HG02884 (cell line): Measurements from ENCODE around the gene FAM120B.
"Not testable (repeated sequence)": the region's sequence is repeated elsewhere in the genome, so short reads cannot be mapped to it uniquely, and the experiment has no call there.

Source experiments
- ATAC-seq: cut with Tn5 transposase; IDR thresholded peaks from one replicate; pipeline ENCODE4 v1.9.1; 2021; ENCODE audit warnings: mild to moderate bottlenecking, moderate library complexity; ENCODE audit not compliant: unreplicated experiment

Gene FAM120B

GRCh38 chr6:170347975-170348374, 41.4 kb downstream of the FAM120B start:
- no peak for ATAC-seq

- not testable (repeated sequence) for ATAC-seq
Observed at GRCh38 chr6:170351456-170351855, 44.9 kb downstream of the FAM120B start.

- not testable (repeated sequence) for ATAC-seq
Observed at GRCh38 chr6:170355190-170355589, 48.6 kb downstream of the FAM120B start.

DNA sequence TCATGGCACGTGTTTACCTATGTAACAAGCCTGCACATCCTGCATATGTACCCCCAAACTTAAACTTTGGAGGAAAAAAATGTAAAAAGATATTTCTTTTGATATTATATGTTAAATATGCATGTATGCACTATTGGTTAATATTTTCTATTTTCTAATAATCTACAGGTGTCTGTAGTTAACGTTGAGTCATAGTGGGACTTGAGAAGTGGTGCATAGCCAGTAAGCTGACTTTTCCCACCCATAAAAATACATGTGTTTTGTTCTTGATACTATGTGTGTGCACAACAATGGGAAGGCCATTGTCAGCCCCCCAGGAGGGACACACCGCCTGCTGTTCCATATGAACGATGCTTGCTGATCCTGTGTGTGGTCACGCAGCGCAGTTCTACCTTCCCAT, 49.1 kb downstream of the FAM120B start:
- ATAC-seq: no peak

DNA sequence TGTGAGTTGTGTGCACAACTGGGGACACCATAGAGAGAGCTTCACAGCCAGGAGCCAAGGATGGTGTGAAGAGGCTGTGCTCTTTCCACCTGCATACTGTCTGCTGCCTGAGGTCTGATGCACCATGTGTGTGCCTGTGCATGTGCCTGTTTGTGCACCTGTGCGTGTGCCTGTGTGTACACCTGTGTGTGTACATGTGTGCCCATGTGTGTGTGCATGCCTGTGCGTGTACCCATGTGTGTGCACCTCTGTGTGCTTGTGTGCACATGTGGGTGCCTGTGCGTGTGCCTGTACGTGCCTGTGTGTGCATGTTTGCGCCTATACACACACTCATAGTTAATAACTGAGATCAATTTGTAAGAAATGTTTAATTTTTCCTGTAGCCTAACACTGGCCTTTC, 51.3 kb downstream of the FAM120B start:
- ATAC-seq: no peak

- ATAC-seq: no peak
Observed at GRCh38 chr6:170358496-170358895, 51.9 kb downstream of the FAM120B start.

DNA sequence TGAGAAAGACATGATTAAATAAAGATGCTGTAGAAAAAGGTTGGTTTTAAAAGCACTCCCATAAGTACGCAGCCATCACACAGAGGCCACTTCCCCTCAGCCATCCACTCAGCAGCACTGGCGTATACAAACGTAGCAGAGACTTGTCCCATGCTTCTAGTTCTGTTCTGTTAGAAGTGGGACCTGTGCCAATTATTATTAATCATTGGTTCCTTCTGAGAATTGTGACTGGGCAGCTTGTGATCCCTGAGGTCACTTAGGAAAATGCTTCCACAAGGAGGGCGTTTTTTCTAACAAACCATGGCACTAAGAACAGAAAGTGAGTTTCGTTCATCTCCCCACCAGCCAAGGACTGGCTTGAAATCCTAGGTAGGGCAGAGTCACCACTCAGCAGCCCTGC, 53.9 kb downstream of the FAM120B start:
- no peak for ATAC-seq

DNA sequence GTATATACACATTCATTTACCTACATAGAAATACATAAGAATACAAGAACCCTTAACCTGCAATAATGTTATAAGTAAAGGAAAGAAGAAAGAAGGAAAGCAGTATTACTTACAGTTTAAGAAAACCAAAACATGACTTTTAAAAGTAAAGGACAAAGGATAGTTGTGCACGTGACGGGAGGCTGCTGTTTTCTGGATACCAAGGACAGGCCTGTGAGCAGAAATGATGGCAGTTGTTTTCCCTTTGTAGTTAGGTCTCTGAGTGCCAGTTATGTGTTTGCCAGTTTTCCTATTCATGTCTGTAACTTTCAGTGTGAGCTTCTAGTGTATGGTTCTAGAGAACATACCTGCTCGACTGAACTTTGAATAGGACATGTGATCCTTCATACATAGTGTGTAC, 54.8 kb downstream of the FAM120B start:
- no peak for ATAC-seq

DNA sequence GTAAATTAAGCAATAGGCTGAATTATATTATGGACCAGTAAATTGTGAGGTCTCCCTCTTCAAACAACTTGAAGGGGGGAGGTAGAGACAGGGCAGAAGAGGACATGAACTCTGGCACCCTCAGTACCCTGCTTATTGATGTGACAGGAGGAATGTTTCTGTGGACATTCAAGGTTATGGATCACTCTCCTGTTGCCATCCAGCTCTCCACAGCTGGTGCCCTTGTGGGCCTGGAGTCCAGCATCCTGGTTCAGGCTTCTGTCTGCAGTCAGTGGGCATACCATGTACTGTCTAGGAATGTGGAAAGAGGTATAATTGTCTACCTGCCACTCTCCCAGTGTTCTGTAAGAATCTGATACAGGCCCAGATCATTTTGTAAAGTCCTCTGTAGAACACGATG, 55.6 kb downstream of the FAM120B start:
- ATAC-seq: no peak

GRCh38 chr6:170363255-170363654, 56.7 kb downstream of the FAM120B start:
- ATAC-seq: no peak

DNA sequence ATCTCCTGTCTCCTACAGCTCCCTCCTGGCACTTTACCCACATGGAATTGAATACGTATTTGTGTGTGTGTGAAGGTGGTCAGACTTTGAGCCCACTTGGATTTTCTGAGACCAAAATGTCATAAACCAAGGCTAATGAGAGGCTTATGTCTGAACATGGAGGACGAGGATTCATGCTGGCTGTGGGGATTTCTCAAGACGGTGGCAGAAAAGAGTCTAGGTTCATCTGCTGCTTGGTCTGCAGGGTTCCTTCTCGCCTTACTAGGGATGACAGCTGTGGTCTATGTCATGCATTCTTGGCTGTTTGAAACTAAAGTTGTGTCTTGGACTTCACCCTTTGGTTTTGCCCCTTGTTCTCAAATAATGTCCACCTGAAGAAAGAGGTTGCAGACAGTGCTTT, 58.6 kb downstream of the FAM120B start:
- ATAC-seq: no peak

DNA sequence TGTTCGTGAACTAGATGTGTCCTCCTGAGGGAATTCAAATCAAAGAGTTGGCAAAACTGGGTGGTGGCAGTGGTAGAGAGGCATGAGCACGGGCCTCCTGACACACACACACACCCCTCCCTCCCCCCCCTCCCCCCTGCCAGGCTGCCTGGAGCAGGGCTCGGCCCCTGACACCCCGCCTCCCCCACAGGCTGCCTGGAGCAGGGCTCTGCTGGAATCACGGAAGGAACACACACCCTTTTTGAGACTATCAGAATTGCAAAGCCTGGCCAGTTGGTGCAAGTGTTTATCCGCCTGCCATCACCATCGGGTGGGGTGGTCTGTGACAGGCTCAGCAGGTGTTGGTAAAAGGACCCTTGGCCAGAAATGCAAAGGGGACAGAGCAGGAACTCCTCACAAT, 59.0 kb downstream of the FAM120B start:
- ATAC-seq: no peak

- ATAC-seq: no peak
Observed at GRCh38 chr6:170366248-170366960, 59.8 kb downstream of the FAM120B start.

DNA sequence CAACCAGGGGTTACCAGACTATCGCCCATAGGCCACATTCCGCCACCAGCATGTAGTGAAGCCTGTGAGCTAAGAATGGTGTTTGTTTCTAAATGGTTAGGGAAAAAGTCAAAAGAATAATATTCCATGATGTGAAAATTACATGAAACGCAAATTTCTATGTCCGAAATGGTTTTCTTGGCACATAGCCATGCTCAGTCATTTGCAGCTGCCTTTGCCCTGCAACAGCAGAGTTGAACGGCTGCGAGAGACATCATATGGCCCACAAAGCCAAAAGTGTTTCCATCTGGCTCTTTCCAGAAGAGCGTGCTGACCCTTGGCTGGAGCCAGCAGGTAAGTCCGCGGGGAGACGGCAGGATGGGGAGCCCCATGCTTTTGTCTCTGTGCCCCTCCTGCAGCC, 60.7 kb downstream of the FAM120B start:
- no peak for ATAC-seq

DNA sequence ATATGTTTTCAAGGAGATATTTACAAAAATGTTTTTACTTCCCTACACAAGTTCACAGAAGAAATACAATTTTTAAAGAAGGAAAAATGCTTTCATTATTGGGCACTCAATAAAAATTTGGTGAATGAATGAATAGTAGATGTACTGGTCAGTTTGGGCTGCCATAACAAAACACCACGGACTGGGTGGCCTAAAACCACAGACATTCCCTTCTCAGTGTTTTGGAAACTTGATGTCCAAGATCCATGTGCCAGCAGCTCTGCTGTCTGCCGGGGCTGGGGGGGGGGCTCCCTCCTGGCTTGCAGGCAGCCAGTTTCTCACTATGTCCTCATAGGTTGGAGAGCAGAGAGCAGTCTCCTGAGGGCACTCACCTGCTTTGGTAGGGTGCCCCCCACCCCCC, 62.0 kb downstream of the FAM120B start:
- ATAC-seq: no peak

GRCh38 chr6:170369403-170369802, 62.8 kb downstream of the FAM120B start:
- no peak for ATAC-seq

GRCh38 chr6:170370416-170370815, 63.9 kb downstream of the FAM120B start:
- ATAC-seq: peak; percentile 71

GRCh38 chr6:170371080-170371479, 64.5 kb downstream of the FAM120B start:
- no peak for ATAC-seq

- no peak for ATAC-seq
Observed at GRCh38 chr6:170371588-170371987, 65.0 kb downstream of the FAM120B start.

DNA sequence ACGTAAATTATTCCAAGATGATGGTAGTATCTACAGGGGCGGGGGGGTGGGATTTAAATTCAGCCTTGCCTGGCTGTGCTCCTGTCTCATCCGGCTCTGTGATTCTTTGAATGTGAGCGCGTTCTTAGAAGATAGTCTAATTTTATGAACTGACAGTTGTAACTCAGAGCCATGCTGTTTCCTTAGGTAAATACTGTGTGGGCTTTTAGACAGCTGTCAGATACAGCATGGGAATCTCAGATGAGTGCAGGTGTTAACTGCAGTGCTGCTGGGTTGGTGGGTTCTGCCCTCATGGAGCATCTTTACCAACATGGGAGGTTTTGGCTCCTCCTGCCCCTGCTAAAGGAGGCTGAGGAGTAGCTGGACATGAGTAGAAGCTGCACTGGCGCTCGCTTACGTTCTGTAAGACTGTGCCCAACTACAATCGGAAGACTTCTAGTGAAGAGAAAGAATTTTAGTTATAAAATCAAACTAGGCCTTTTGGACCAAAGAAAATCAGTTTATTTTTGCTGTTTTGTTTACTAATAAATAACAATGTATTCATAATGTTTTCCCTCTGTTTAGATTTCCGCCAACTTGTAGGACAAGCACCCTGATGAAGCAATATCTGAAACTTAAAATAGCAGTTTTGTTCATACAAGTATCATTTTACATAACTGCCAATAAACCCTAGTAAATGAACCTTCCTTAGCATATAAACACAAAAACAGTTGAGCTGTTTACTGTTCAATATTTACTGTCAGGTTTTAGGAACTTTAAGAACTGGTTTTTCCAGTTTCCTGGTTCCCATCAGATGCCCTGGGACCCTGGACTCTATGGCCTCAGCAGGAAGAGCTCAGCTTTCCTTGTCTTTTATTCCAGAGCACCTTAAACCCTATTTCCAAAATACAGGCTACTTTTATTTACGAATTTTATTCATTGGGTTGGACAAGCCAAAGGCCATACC, 66.1 kb downstream of the FAM120B start:
- no peak for ATAC-seq

DNA sequence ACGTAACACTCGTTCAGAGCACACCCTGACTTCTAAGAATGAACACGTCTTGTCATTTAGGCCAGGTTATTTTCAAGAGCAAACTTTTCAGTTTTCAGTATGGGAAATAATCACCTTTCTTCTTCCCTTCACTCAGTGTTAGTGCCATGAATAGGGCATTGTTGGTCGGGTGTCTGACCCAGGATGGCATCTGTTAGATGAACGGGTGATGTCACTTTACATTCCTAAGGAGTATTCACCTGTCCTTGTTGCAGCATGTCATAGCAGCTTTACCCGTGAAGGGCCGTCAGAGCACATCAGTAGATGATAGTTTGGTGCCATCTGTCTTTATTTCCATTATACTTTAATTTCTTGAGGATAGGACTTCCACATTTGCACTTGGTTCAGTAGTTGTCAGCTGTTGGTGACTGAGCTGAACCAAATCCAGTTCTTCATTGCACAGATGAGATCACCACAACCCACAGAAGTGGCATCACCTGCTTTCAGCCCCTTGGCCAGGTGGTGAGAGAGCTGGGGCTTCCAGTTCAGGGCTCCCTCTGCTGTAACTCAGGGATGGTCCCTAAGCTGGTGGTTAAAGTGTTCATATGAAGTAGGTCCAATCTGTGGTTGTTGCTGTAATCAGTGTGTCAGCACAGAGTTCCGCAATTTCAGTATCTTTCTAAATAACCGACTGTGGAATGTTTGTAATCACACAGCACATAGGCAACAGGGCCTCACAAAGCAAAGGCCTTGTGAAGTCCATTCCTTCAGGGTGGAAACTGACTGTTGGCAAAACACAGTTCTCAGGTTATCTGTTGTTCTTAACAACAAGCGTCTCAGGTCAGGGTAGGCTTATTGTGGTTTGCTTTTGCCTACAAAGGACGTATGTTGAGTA, 68.2 kb downstream of the FAM120B start:
- no peak for ATAC-seq
